Muscle layer of duodenum (tissue), 2 donors: ENCODE results near the gene FAM210A.
"Not testable (repeated sequence)": the region's sequence is repeated elsewhere in the genome, so short reads cannot be mapped to it uniquely, and the experiment has no call there.

Source experiments
- H3K27ac ChIP-seq: one replicate; pipeline ENCODE4 v1.7.0; 2013; ENCODE audit warnings: mild to moderate bottlenecking, low read length
- H3K27me3 ChIP-seq: one replicate; pipeline ENCODE4 v1.7.0; 2013; ENCODE audit warnings: low read depth, mild to moderate bottlenecking, control low read depth, low read length
- H3K36me3 ChIP-seq, 2 donors: one replicate each; pipeline ENCODE4 v1.7.0; 2013; ENCODE audit warnings: low read length in 2 of 2, control low read depth in 1 of 2, mild to moderate bottlenecking in 1 of 2; ENCODE audit not compliant: insufficient read depth in 2 of 2, control insufficient read depth in 1 of 2
- H3K4me1 ChIP-seq, 2 donors: one replicate each; pipeline ENCODE4 v1.7.0; 2013; ENCODE audit warnings: low read length in 2 of 2, mild to moderate bottlenecking in 2 of 2, control low read depth in 1 of 2, moderate library complexity in 1 of 2; ENCODE audit not compliant: insufficient read depth in 2 of 2, control insufficient read depth in 1 of 2
- H3K4me3 ChIP-seq, 2 donors: one replicate each; pipeline ENCODE4 v1.7.0; 2013; ENCODE audit warnings: low read length in 2 of 2, low read depth in 1 of 2, mild to moderate bottlenecking in 1 of 2
- H3K9me3 ChIP-seq, 2 donors: one replicate each; pipeline ENCODE4 v1.7.0; 2013; ENCODE audit warnings: low read length in 2 of 2, control low read depth in 1 of 2, mild to moderate bottlenecking in 1 of 2; ENCODE audit not compliant: control insufficient read depth in 1 of 2
- donor health status: healthy.

Gene FAM210A

GRCh38 chr18:13700153-13700552 lies 26.2 kb downstream of the FAM210A start:
- peaks cover 0 to 13% of the 10 kb centered on the region in 2 donors for H3K9me3 ChIP-seq
- H3K4me1 ChIP-seq: no peaks in the 10 kb centered on the region
- H3K27me3 ChIP-seq: no peaks in the 10 kb centered on the region
- peaks cover 0 to 3% of the 10 kb centered on the region in 2 donors for H3K36me3 ChIP-seq
- H3K4me3 ChIP-seq: no peak overlapping the region
- H3K27ac ChIP-seq: no peak overlapping the region

- Histone ChIP-seq H3K27ac (no peak overlapping the region), H3K4me1 (no peaks in the 10 kb centered on the region), H3K9me3 (peaks cover 0 to 13% of the 10 kb centered on the region in 2 donors), H3K36me3 (peaks cover 0 to 3% of the 10 kb centered on the region in 2 donors), H3K27me3 (no peaks in the 10 kb centered on the region), H3K4me3 (no peak overlapping the region)
These were observed 29.4 kb downstream of the FAM210A start for GRCh38 chr18:13696961-13697360.

- not testable (repeated sequence) for H3K9me3 ChIP-seq, H3K4me3 ChIP-seq, H3K27me3 ChIP-seq, H3K36me3 ChIP-seq, H3K27ac ChIP-seq, H3K4me1 ChIP-seq
These were observed 31.0 kb downstream of the FAM210A start for GRCh38 chr18:13695337-13695736.

DNA sequence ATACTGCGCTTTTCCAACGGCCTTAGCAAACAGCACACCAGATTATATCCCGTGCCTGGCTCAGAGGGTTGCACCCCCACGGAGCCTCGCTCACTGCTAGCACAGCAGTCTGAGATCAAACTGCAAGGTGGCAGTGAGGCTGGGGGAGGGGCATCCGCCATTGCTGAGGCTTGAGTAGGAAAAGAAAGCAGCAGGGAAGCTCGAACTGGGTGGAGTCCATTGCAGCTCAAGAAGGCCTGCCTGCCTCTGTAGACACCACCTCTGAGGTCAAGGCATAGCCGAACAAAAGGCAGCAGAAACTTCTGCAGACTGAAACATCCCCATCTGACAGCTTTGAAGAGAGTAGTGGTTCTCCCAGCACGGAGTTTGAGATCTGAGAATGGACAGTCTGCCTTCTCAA lies 36.3 kb downstream of the FAM210A start:
- H3K27me3 ChIP-seq, H3K4me3 ChIP-seq, H3K27ac ChIP-seq, H3K9me3 ChIP-seq, H3K4me1 ChIP-seq, H3K36me3 ChIP-seq: not testable (repeated sequence)

- H3K9me3 ChIP-seq: no peaks in the 10 kb centered on the region
These were observed 37.9 kb downstream of the FAM210A start for GRCh38 chr18:13688191-13689136.

GRCh38 chr18:13684546-13684945 lies 41.8 kb downstream of the FAM210A start:
- Histone ChIP-seq H3K27me3 (no peaks in the 10 kb centered on the region), H3K4me3 (no peak overlapping the region), H3K9me3 (no peaks in the 10 kb centered on the region), H3K36me3 (no peaks in the 10 kb centered on the region), H3K4me1 (peaks cover 0 to 7% of the 10 kb centered on the region in 2 donors), H3K27ac (no peak overlapping the region)

More at GRCh38 chr18:13688191-13689136, 37.9 kb downstream of the FAM210A start:
- Histone ChIP-seq H3K36me3 (no peaks in the 10 kb centered on the region), H3K27ac (no peak overlapping the region), H3K4me1 (no peaks in the 10 kb centered on the region), H3K27me3 (no peaks in the 10 kb centered on the region), H3K4me3 (no peak overlapping the region)

- H3K27me3 ChIP-seq: no peaks in the 10 kb centered on the region
- H3K4me3 ChIP-seq: no peak overlapping the region
- no peaks in the 10 kb centered on the region for H3K36me3 ChIP-seq
- no peak overlapping the region for H3K27ac ChIP-seq
- H3K4me1 ChIP-seq: peaks cover 0 to 18% of the 10 kb centered on the region in 2 donors
- H3K9me3 ChIP-seq: no peaks in the 10 kb centered on the region
These were observed 44.7 kb downstream of the FAM210A start for GRCh38 chr18:13681701-13682100.

GRCh38 chr18:13680612-13681011 lies 45.7 kb downstream of the FAM210A start:
- no peaks in the 10 kb centered on the region for H3K27me3 ChIP-seq
- peaks cover 0 to 18% of the 10 kb centered on the region in 2 donors for H3K4me1 ChIP-seq
- no peak overlapping the region for H3K4me3 ChIP-seq
- no peaks in the 10 kb centered on the region for H3K36me3 ChIP-seq
- no peak overlapping the region for H3K27ac ChIP-seq
- H3K9me3 ChIP-seq: no peaks in the 10 kb centered on the region

DNA sequence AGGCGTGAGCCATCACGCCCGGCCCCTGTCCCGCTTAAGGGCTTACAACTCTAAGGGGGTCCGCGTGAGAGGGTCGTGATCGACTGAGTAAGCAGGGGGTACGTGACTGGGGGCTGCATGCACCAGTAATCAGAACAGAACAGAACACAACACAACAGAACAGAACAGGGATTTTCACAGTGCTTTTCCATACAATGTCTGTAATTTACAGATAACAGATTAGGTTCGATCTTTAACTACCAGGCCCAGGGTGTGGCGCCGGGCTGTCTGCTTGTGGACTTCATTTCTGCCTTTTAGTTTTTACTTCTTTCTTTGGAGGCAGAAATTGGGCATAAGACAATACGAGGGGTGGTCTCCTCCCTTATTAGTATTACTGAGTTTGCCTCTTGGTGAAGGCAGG lies 49.0 kb downstream of the FAM210A start:
- not testable (repeated sequence) for H3K36me3 ChIP-seq, H3K27me3 ChIP-seq, H3K27ac ChIP-seq, H3K4me3 ChIP-seq, H3K9me3 ChIP-seq
- H3K4me1 ChIP-seq: peaks cover 0 to 18% of the 10 kb centered on the region in 2 donors

DNA sequence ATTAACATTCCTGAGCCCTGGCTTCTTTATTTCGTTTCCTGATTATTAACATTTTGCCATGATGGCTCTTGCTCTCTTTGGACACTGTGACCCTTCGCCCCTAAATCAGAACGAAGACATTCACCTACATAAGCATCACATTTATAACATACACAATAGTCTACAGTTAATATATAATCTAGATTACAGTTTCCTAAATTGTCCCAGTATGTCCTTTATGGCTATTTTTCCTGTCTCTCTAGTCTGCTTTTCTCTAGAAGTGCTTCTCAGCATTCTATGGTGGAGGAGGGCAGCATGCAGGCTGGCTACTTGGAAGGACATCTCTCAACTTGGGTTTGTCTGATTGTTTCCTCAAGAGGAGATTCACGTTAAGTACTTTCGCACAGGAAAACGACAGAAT lies 49.9 kb downstream of the FAM210A start:
- Histone ChIP-seq H3K9me3 (no peaks in the 10 kb centered on the region), H3K36me3 (no peaks in the 10 kb centered on the region), H3K27ac (no peak overlapping the region), H3K4me1 (peaks cover 0 to 18% of the 10 kb centered on the region in 2 donors), H3K4me3 (no peak overlapping the region), H3K27me3 (no peaks in the 10 kb centered on the region)

- Histone ChIP-seq H3K27ac (no peak overlapping the region), H3K36me3 (peaks cover 0 to 3% of the 10 kb centered on the region in 2 donors), H3K4me3 (no peak overlapping the region), H3K27me3 (no peaks in the 10 kb centered on the region), H3K9me3 (no peaks in the 10 kb centered on the region), H3K4me1 (no peaks in the 10 kb centered on the region)
These were observed 53.7 kb downstream of the FAM210A start for GRCh38 chr18:13672657-13673056.
